ENCODE data around the gene SACM1L.

Gene SACM1L

GRCh38 chr3:45774581-45775521 lies 85.7 kb downstream of the SACM1L start:
- Histone ChIP-seq H3K4me1 (ENCODE audit: control insufficient read depth in 1 of 2, insufficient read depth in 2 of 2, low read length in 2 of 2) (no peaks in the 10 kb centered on the region), H2BK120ac (ENCODE audit: insufficient read depth, low read length, poor library complexity) (no peak overlapping the region), H2AFZ (ENCODE audit: insufficient read depth, low read length, poor library complexity) (no peak overlapping the region), H3K27me3 (ENCODE audit: insufficient read depth, low read length) (no peaks in the 10 kb centered on the region), H4K91ac (ENCODE audit: low read depth, low read length) (no peak overlapping the region), H3K9ac (ENCODE audit: low read length) (no peak overlapping the region), H3K18ac (ENCODE audit: low read length) (no peak overlapping the region), H3K4me3 (ENCODE audit: low read depth, low read length) (no peak overlapping the region), H3K36me3 (ENCODE audit: control insufficient read depth in 1 of 2, insufficient read depth in 2 of 2, low read length in 2 of 2) (no peaks in the 10 kb centered on the region), H4K8ac (ENCODE audit: low read depth, low read length) (no peak overlapping the region), H3K23ac (ENCODE audit: low read length) (no peak overlapping the region), H2BK5ac (ENCODE audit: low read depth, low read length, poor library complexity) (no peak overlapping the region), H4K12ac (ENCODE audit: low read depth, low read length) (no peak overlapping the region), H3K4ac (ENCODE audit: low read depth, low read length) (no peak overlapping the region), H2AK5ac (ENCODE audit: low read length) (no peak overlapping the region), H3K4me2 (ENCODE audit: low read length) (no peak overlapping the region), H3K14ac (ENCODE audit: low read length) (no peak overlapping the region), H2BK12ac (ENCODE audit: low read length) (no peak overlapping the region), H3K79me2 (ENCODE audit: control insufficient read depth, insufficient read depth, low read length, poor library complexity) (no peaks in the 10 kb centered on the region), H3K27ac (ENCODE audit: low read depth, low read length) (no peak overlapping the region), H3K79me1 (ENCODE audit: low read length) (no peaks in the 10 kb centered on the region), H3K9me3 (ENCODE audit: insufficient read depth, low read depth, low read length) (peaks cover 2% of the 10 kb centered on the region)
- DNase-seq = no peak
- no CpG with 5 or more reads among the region's 8 CpGs for WGBS (ENCODE audit: extremely low coverage, insufficient coverage, insufficient read length)

GRCh38 chr3:45775571-45776300 lies 86.5 kb downstream of the SACM1L start:
- no peak overlapping the region for H2BK5ac ChIP-seq (ENCODE audit: low read depth, low read length, poor library complexity)

GRCh38 chr3:45776301-45776595 lies 87.1 kb downstream of the SACM1L start:
- H4K91ac ChIP-seq (ENCODE audit: low read depth, low read length) = no peak overlapping the region
- H3K27me3 ChIP-seq (ENCODE audit: insufficient read depth, low read length) = no peaks in the 10 kb centered on the region
- H3K9ac ChIP-seq (ENCODE audit: low read length) = no peak overlapping the region
- H2AK5ac ChIP-seq (ENCODE audit: low read length) = no peak overlapping the region
- no peak overlapping the region for H3K27ac ChIP-seq (ENCODE audit: low read depth, low read length)
- no peak overlapping the region for H2AFZ ChIP-seq (ENCODE audit: insufficient read depth, low read length, poor library complexity)
- no peaks in the 10 kb centered on the region for H3K4me1 ChIP-seq (ENCODE audit: control insufficient read depth in 1 of 2, insufficient read depth in 2 of 2, low read length in 2 of 2)
- no peak overlapping the region for H3K4ac ChIP-seq (ENCODE audit: low read depth, low read length)
- DNase-seq = no peak
- H3K4me2 ChIP-seq (ENCODE audit: low read length) = no peak overlapping the region
- no peaks in the 10 kb centered on the region for H3K79me2 ChIP-seq (ENCODE audit: control insufficient read depth, insufficient read depth, low read length, poor library complexity)
- H2BK12ac ChIP-seq (ENCODE audit: low read length) = no peak overlapping the region
- peaks cover 2% of the 10 kb centered on the region for H3K9me3 ChIP-seq (ENCODE audit: insufficient read depth, low read depth, low read length)
- H3K4me3 ChIP-seq (ENCODE audit: low read depth, low read length) = no peak overlapping the region
- WGBS (ENCODE audit: extremely low coverage, insufficient coverage, insufficient read length) = no CpG with 5 or more reads among the region's 3 CpGs
- H3K14ac ChIP-seq (ENCODE audit: low read length) = no peak overlapping the region
- H3K23ac ChIP-seq (ENCODE audit: low read length) = no peak overlapping the region
- no peak overlapping the region for H4K8ac ChIP-seq (ENCODE audit: low read depth, low read length)
- H2BK5ac ChIP-seq (ENCODE audit: low read depth, low read length, poor library complexity) = no peak overlapping the region
- H2BK120ac ChIP-seq (ENCODE audit: insufficient read depth, low read length, poor library complexity) = no peak overlapping the region
- H3K18ac ChIP-seq (ENCODE audit: low read length) = no peak overlapping the region
- H3K79me1 ChIP-seq (ENCODE audit: low read length) = no peaks in the 10 kb centered on the region
- no peak overlapping the region for H4K12ac ChIP-seq (ENCODE audit: low read depth, low read length)
- H3K36me3 ChIP-seq (ENCODE audit: control insufficient read depth in 1 of 2, insufficient read depth in 2 of 2, low read length in 2 of 2) = no peaks in the 10 kb centered on the region

More at GRCh38 chr3:45775571-45776300, 86.5 kb downstream of the SACM1L start:
- H2AFZ ChIP-seq (ENCODE audit: insufficient read depth, low read length, poor library complexity) = no peak overlapping the region
- no CpG with 5 or more reads among the region's 17 CpGs for WGBS (ENCODE audit: extremely low coverage, insufficient coverage, insufficient read length)
- no peaks in the 10 kb centered on the region for H3K4me1 ChIP-seq (ENCODE audit: control insufficient read depth in 1 of 2, insufficient read depth in 2 of 2, low read length in 2 of 2)
- no peak overlapping the region for H3K4ac ChIP-seq (ENCODE audit: low read depth, low read length)
- no peaks in the 10 kb centered on the region for H3K36me3 ChIP-seq (ENCODE audit: control insufficient read depth in 1 of 2, insufficient read depth in 2 of 2, low read length in 2 of 2)
- no peaks in the 10 kb centered on the region for H3K27me3 ChIP-seq (ENCODE audit: insufficient read depth, low read length)
- H3K23ac ChIP-seq (ENCODE audit: low read length) = no peak overlapping the region
- H3K9ac ChIP-seq (ENCODE audit: low read length) = no peak overlapping the region
- DNase-seq = no peak
- H2AK5ac ChIP-seq (ENCODE audit: low read length) = no peak overlapping the region
- H4K12ac ChIP-seq (ENCODE audit: low read depth, low read length) = no peak overlapping the region
- H2BK12ac ChIP-seq (ENCODE audit: low read length) = no peak overlapping the region
- H2BK120ac ChIP-seq (ENCODE audit: insufficient read depth, low read length, poor library complexity) = no peak overlapping the region
- H3K14ac ChIP-seq (ENCODE audit: low read length) = no peak overlapping the region
- no peak overlapping the region for H3K4me3 ChIP-seq (ENCODE audit: low read depth, low read length)
- no peaks in the 10 kb centered on the region for H3K79me2 ChIP-seq (ENCODE audit: control insufficient read depth, insufficient read depth, low read length, poor library complexity)
- no peak overlapping the region for H4K8ac ChIP-seq (ENCODE audit: low read depth, low read length)
- H3K79me1 ChIP-seq (ENCODE audit: low read length) = no peaks in the 10 kb centered on the region
- H3K27ac ChIP-seq (ENCODE audit: low read depth, low read length) = no peak overlapping the region
- no peak overlapping the region for H3K4me2 ChIP-seq (ENCODE audit: low read length)
- no peak overlapping the region for H3K18ac ChIP-seq (ENCODE audit: low read length)
- no peak overlapping the region for H4K91ac ChIP-seq (ENCODE audit: low read depth, low read length)
- peaks cover 4% of the 10 kb centered on the region for H3K9me3 ChIP-seq (ENCODE audit: insufficient read depth, low read depth, low read length)

GRCh38 chr3:45776611-45777010 lies 87.4 kb downstream of the SACM1L start:
- Histone ChIP-seq H4K8ac (ENCODE audit: low read depth, low read length) (no peak overlapping the region), H3K9me3 (ENCODE audit: insufficient read depth, low read depth, low read length) (peaks cover 2% of the 10 kb centered on the region), H3K18ac (ENCODE audit: low read length) (no peak overlapping the region), H3K9ac (ENCODE audit: low read length) (no peak overlapping the region), H3K4me2 (ENCODE audit: low read length) (no peak overlapping the region), H4K91ac (ENCODE audit: low read depth, low read length) (no peak overlapping the region), H3K79me2 (ENCODE audit: control insufficient read depth, insufficient read depth, low read length, poor library complexity) (no peaks in the 10 kb centered on the region), H3K4me1 (ENCODE audit: control insufficient read depth in 1 of 2, insufficient read depth in 2 of 2, low read length in 2 of 2) (no peaks in the 10 kb centered on the region), H4K12ac (ENCODE audit: low read depth, low read length) (no peak overlapping the region), H2BK12ac (ENCODE audit: low read length) (no peak overlapping the region), H2BK120ac (ENCODE audit: insufficient read depth, low read length, poor library complexity) (no peak overlapping the region), H3K4me3 (ENCODE audit: low read depth, low read length) (no peak overlapping the region), H2AFZ (ENCODE audit: insufficient read depth, low read length, poor library complexity) (no peak overlapping the region), H3K4ac (ENCODE audit: low read depth, low read length) (no peak overlapping the region), H3K79me1 (ENCODE audit: low read length) (no peaks in the 10 kb centered on the region), H3K36me3 (ENCODE audit: control insufficient read depth in 1 of 2, insufficient read depth in 2 of 2, low read length in 2 of 2) (no peaks in the 10 kb centered on the region), H3K14ac (ENCODE audit: low read length) (no peak overlapping the region), H3K27me3 (ENCODE audit: insufficient read depth, low read length) (no peaks in the 10 kb centered on the region), H3K23ac (ENCODE audit: low read length) (no peak overlapping the region), H2BK5ac (ENCODE audit: low read depth, low read length, poor library complexity) (no peak overlapping the region), H2AK5ac (ENCODE audit: low read length) (no peak overlapping the region), H3K27ac (ENCODE audit: low read depth, low read length) (no peak overlapping the region)
- no peak for DNase-seq
- WGBS (ENCODE audit: extremely low coverage, insufficient coverage, insufficient read length) = no CpG with 5 or more reads among the region's 8 CpGs

All from trophoblast cell (in vitro differentiated cells and primary cell).